GM21529 (cell line): ENCODE results near the gene RNU2-63P.
"Not testable (repeated sequence)": the region's sequence is repeated elsewhere in the genome, so short reads cannot be mapped to it uniquely, and the experiment has no call there.

Experiments used
- ATAC-seq: cut with Tn5 transposase; IDR thresholded peaks from one replicate; pipeline ENCODE4 v1.9.1; 2021; ENCODE audit not compliant: unreplicated experiment

RNU2-63P gene

DNA sequence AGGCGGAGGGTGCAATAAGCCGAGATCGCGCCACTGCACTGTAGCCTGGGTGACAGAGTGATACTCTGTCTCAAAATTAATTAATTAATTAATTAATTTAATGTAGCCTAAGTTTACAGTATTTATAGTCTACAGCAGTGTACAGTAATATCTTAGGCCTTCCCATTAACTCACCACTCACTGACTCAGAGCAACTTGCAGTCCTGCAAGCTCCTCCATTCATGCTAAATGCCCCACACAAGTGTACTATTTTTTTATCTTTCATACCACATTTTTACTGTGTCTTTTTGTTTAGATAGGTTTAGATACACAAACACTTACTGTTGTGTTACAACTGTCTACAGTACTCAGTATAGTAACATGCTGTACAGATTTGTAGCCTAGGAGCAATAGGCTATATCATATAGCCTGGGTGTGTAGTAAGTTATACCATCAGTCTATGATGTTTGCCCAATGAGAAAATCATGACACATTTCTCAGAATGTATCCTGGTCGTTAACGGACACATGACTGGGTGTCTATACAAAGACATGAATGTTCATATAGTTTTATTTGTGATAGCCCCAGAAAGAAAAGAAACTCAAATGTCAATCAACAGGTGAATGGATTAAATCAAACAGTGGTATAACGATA lies 15.8 kb upstream of the RNU2-63P start:
- ATAC-seq: no peak

DNA sequence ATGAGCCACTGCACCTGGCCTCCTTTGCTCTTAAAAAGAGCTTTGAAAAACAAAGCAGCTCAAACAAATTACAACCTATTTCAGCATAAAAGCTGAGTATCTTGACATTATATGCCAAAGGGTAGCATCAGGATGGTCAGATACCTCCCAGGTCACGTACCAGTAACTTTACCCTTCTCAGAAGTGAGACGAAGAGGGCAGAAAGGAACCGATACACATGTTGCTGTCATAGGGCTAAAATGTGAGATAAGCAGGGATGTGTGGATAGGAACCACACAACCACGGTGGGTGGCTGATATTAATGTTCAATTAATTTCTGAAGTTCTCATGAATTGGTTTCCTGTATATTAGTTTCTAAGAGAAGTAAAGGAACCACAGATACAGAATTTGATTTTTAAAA lies 12.6 kb upstream of the RNU2-63P start:
- no peak for ATAC-seq

DNA sequence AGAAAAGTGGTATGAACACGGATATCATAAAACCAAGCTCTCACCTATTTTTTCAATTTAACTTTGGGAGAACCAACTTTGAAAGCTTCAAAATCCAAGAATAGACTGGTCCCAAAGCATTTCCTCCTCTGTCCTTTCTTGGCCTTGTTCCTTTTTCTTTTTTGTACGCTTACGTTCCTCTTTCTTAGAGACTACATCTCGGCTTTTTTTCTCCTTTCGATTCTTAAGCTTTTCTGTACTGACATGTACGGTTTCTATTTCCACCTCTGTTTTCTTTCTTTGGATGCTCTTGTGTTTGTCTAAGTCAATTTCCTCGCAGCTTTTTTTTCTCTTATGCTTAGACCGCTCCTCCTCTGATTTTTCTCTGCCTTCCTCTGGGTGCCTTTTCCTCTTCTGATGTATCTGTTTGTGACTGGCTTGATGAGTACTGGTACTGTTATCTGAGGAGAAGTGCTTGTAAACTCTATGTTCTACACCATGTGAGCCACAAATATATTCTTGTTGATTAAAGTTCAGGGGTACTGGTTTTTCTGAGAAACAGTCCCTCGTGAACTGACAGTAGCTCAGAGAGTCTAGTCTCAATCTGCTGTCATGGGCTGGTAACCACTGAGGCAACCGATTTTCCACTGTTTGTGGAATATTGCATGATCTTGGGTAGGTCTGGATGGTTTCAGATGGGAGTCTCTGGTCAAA lies 11.5 kb upstream of the RNU2-63P start:
- no peak for ATAC-seq

DNA sequence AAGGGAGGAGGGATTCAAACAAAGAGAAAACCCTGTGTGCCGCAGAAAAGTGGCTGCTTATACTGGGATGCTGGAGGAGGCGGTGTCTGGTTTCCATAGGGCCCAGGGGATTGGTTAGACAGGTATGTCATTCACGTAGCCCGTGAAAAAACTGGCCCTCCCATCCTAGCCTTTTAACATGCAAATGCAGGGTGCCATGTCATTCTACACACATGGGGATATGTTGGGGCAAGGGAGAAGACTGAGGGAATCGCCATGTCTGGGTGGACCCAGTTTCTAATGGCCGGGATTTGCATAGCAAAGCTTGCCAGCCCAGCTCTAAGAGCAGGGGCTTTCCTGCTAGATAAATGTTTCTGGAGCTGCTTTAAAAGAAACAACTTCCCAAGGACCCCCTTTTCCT lies 8.2 kb upstream of the RNU2-63P start:
- no peak for ATAC-seq

DNA sequence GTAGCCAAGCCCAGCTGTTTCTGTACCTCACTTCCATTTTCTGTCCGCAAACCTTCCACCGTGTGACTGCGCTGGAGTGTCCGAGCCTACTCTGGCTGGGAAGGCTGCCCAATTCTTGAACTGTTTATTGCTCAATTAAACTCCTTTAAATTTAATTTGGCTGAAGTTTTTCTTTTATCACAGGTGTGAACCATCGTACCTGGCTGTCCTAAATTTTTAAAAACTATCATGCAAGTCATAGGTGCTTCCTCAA lies 6.2 kb upstream of the RNU2-63P start:
- no peak for ATAC-seq

DNA sequence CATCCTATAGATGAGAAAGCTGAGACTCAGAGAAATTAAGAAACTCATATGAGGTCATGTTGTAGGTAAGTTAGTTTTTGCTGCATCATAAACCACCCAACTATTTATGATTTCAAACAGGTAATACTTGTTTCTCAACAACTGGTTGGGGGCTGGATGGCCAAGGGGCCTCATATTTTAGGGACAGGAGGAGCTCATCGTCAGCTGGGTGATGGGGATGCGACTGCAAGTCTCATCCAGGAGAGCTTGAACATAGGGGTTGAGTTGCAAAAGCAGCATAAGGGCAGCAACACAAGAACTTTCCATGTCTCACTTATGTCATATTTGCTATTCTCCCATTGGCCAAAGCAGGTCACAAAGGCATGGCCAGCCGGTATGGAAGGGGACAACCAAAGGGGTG lies 3.6 kb upstream of the RNU2-63P start:
- ATAC-seq: no peak

DNA sequence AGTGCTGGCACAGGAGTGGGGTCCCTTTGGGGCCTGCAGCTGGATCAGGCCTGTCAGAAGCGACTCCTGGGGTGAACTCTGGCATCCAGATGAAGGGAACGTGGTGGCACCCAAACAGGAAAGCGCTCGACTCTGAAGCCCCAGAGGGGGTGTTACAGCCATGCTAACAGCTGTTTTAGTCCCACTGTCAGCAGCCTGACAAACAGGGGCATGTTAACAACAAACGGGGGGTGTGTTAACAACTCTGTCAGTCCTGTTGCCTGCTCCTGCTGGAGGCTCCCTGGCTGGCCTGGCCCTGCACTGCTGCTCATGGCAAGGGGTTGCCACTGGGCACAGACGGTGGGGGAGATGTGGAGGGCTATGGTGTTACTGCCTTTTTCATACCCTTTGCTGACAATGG lies 2.6 kb upstream of the RNU2-63P start:
- ATAC-seq: no peak

DNA sequence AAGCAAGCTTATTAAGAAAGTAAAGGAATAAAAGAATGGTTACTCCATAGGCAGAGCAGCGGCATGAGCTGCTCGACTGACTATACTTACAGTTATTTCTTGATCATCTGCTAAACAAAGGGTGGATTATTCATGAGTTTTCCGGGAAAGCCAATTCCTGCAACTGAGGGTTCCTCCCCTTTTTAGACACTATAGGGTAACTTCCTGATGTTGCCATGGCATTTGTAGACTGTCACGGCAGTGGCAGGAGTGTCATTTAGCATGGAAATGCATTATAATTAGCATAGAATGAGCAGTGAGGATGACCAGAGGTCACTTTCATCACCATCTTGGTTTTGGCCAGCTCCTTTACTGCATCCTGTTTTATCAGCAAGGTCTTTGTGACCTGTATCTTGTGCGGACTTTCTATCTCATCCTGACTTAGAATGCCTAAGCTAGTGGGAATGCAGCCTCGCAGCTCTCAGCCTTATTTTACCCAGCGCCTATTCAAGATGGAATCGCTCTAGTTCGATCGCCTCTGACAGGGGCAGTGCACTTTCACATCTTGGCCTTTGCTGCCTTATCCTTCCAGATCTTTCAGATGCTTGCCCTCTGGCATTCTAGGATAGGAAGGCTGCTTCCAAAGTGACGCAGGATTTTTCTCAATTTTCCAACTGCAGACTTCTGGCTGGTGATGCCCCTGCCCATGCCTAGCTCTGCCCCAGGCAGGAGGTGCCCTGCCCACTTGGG lies 1.9 kb upstream of the RNU2-63P start:
- not testable (repeated sequence) for ATAC-seq

DNA sequence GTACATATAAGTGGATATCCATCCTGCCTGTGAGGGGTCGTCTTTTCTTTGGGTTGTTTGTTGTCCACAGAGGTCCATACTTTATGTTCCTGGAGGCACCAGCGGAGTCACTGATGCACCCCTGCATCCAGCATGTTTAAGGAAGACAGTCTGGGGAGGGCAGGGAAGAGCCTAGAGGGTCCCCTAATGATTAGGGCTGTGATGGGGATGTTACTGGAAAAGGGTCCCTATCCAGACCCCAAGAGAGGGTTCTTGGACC lies 1.4 kb upstream of the RNU2-63P start:
- ATAC-seq: not testable (repeated sequence)

DNA sequence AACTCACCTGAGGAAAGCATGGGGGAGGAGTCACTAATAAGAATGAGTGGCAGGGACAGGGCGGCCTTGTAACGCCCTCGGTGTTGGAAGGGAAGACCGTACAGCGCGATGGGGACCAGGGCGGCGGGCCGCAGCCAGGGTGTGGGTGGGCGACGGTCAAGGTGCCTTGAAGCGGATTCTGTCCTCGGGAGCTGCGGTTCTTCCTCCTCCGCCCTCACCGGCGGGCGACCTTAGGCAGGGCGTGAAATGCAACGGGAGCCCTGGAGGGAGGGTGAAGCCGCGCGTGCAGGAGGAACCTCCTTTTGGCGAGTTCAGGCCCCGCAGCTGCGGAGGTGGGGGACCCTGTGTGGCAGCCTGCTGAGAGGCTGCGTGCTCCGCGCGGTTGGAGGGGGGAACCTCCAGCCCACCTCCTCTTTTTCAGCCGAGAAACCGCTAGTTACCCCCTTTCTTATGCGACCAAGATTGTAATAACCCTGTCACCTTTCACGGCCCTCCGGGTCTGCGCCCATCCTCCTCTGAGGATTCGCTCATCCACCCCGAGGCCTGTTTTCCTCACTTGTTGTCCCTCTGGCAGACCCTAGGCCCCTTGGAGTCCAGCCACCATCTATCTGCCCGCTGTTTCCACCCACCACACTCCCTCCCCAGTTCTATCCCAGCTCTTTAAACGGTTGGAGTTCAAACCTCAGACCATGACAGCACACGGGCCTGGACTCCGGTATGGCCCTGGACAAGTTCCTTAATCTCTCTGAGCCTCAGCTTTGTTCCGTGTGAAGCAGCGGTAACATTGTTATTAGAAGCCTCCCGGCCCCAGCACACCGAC lies 823 bp upstream of the RNU2-63P start:
- ATAC-seq: peak; percentile 57

DNA sequence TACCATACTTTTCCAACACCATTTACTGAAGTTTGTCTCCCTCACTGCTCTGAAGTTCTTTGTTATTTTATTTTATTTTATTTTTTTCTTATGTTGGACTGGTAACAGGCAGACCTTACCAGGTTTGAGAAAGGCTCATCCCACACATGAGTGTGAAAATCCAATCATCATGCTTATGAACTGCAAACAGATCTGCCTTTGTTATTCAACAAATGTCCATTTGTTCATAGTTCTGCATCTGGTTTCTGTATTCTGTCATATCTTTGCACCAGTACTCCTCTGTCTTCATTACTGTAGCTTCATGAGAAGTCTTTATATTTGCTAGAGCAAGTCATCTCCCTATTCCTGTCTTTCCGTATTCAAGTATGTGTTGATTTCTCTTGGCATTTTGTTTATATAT lies 5.3 kb downstream of the RNU2-63P start:
- no peak for ATAC-seq

DNA sequence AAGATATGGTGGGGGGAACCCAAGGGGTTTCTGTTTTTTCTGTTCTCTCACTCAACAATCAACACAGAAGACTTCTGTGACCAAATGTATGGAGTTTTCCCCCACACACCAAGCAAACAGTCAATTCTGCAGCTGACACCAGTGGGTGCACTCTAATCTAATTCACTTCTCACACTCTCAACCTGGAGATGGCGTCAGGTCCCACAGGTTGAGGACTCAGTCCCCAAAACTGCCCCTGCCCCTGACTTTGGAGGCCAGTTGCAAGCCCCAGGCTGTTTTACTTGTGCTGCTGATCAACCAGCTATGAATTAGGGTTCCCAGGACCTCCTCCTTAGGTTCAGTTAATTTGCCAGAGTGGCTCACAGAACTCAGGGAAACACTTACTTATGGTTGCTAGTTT lies 6.2 kb downstream of the RNU2-63P start:
- ATAC-seq: no peak

DNA sequence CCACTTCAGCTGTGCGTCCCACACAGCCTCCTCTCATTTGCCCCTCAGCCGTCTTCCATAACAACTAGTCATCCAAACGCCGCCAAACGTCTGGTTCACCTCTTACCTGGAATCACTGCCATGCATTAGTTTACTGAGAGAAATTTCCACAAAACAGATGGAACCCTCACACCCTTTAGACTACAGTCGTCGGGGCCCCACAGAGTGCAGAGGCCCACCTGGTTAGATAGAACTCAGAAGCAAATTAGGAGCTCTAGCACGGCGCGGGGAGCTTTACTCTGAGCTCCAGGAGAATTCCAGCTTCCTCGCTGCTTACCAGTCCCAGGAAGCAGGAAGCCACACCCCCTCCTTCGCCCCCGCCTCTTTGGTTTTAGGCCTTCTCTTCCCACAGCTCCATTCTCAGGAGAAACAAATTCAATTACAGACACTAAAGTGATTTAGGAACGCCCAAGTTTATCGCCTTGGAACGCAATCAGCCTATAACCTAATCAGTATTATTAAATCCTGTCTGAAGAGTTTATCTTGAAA lies 9.4 kb downstream of the RNU2-63P start:
- ATAC-seq: no peak

DNA sequence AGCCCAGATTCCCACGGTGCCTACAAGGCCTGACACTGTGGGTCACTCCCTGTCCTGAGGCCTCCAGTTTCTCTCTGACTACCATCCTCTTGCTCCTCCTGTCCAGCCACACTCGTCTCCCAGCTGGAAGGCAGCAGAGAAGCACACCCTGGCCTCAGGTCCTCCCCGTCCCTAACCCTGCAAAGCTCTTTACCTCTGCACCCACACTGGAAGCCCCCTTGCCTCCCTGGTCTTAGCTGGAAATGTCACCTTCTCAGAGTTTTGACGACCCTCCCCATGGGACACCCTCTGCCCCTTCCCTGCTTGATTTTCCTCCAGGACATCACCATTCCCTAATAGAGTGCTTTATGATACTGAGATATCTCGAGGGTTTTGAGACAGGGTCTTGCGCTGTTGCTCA lies 10.6 kb downstream of the RNU2-63P start:
- no peak for ATAC-seq

DNA sequence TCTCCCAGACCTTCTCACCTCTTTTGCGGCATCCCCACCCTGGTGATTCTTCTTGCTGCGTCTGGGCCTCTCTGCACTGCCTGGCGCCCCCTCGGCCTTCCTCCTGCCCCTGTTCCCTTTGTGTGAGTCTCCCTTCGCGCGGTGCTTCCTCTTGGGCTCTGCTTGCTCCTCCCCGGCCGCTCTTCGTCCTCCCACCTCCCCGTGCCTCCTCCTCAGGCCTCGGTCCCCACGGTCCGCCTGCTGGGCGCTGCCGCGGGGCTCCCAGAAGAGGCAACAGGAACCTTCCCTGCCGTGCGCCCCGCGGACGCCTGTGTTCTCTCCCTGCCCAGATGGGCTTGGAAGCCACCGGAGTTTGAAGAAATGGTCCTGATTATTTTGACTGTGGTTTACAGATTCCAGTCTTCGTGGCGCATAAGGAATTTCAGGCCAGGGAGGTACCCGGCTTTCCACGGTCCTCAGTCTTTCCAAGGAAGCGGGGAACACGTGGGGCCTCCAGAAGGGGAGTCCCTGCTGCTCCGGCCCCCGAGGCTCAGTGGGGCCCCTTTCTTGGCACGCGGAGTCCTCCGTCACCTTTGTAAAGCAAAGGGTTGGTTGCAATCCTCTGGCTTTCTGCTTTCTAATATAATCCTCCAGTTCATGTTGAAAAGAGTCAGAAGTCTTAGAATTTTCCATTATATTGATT lies 13.1 kb downstream of the RNU2-63P start:
- ATAC-seq: no peak

DNA sequence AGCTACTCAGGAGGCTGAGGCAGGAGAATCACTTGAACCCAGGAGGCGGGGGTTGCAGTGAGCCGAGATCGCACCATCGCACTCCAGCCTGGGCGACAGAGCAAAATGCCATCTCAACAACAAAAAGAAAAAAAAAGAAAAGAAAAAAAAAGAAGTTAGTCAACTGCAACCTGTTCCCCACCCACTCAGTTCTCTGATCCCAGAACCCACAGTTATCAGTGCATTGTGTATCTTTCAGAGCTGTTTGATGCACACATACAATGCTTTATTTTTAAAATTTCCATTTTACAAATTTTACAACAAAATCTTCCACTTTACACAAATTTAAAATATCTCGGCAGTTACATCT lies 14.0 kb downstream of the RNU2-63P start:
- no peak for ATAC-seq

DNA sequence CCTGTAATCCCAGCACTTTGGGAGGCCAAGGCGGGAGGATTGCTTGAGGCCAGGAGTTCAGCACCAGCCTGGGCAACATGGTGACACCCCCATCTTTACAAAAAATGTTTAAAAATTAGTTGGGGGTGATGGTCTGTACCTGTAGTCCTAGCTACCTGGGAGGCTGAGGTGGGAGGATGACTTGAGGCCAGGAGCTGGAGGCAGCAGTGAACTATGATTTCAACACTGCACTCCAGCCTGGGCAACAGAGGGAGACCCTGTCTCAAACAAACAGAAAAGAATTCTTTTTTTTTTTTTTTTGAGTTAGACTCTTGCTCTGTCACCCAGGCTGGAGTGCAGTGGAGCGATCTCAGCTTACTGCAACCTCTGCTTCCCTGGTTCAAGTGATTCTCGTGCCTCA lies 15.9 kb downstream of the RNU2-63P start:
- not testable (repeated sequence) for ATAC-seq

DNA sequence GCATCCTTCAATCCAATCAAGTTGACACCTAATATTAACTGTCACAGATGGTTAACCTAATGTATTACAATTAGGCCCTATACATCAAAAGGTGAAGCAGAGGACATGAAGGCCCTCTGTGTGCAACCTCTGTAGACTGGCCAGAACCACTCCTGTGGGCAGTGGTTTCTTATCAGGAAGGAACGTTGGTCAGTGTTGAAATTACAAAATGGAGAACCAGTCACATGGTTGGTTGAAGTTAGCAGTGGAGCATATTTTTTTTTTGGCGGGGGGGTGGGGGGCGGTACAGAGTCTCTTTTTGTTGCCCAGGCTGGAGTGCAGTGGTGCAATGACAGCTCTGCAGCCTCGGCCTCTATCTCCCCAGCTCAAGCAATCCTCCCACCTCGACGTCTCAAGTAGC lies 19.8 kb downstream of the RNU2-63P start:
- ATAC-seq: no peak

DNA sequence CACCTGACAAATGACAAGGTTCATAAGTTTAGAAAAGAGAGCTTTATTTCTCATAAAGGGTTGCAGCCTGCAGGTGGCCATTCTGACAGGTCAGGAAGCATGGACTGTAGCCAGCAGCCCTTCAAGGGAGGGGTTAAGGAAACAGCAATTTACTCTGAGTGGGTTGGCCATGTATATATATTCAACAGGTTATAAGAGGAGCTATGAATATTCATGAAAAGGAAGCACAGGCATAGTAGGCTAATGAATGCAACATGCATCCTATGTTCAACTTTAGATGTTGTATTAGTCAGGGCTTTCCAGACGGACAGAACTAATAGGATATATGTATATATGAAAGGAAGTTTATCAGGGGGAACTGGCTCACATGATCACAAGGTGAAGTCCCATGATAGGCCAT lies 20.6 kb downstream of the RNU2-63P start:
- no peak for ATAC-seq

DNA sequence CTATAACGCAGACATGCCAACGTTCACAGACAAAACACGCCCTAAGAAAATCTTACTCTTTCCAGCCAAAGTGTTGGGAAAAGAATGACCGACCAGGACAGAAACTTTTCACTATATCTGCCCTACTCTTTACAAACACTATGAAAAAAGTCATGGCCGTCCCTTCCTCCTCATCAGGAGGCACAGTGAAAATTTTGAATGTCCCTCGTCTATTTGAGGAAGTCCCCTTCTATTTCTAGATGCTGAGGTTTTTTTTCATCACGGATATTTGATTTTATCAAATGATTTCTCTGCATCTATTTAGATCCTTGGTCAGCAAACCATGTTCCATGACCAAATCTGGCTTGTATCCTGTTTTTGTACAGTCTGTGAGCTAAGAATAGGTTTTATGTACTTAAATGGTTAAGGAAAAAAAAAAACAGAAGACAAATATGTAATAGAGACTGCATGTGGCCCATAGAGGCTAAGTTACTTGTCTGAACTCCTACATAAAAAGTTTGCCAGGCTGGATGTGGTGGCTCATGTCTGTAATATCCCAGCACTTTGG lies 22.0 kb downstream of the RNU2-63P start:
- ATAC-seq: not testable (repeated sequence)

DNA sequence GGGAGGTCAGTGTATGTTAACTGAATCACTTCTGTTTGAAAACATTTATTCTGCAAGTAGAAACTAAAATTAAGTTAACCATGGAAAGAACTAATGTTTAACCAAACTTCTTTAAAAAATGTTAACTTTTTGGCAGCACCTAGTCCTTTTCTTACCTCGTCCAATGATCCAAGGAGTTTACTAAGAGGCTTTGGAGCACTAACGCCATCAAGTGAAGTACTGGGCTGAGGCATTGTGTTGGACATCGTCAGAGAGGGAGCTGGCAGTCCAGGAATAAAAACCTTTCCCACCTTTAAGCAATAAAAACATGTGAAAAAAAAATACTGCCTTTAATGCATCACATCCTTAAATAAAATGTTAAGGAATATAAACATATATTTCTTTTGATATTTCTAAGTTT lies 23.8 kb downstream of the RNU2-63P start:
- ATAC-seq: not testable (repeated sequence)
